ENCODE data around the gene HEPACAM.

The HEPACAM gene

GRCh38 chr11:124872280-124872679, 63.6 kb downstream of the HEPACAM start:
- CTCF ChIA-PET = no interaction called here
- POLR2A ChIA-PET = no interaction called here
- TF ChIP-seq ARNT (IDR thresholded peaks at IDR 0.05) = no peak
- no peak for TF ChIP-seq TARDBP (IDR thresholded peaks at IDR 0.05)
- TF ChIP-seq FOXA1 (IDR thresholded peaks at IDR 0.05) = no peak
- no peak for TF ChIP-seq FOXM1 (IDR thresholded peaks at IDR 0.05; ENCODE audit: borderline replicate concordance)
- no peak for TF ChIP-seq ELF4 (IDR thresholded peaks at IDR 0.05)
- TF ChIP-seq NFRKB (IDR thresholded peaks at IDR 0.05) = no peak
- no peak for TF ChIP-seq ZNF384 (IDR thresholded peaks at IDR 0.05)
- TF ChIP-seq CTBP1 (IDR thresholded peaks at IDR 0.05; ENCODE audit: borderline replicate concordance) = no peak
- DNase-seq (ENCODE audit: extremely low spot score) = no peak

GRCh38 chr11:124870430-124870829, 65.4 kb downstream of the HEPACAM start:
- DNase-seq (ENCODE audit: extremely low spot score) = no peak
- ChIA-PET POLR2A (no interaction called here), CTCF (interaction anchor here (1.1 kb wide), 1 partner anchor 201 kb away, joined by 3 read pairs; no protein-coding TSS in a partner anchor)
- TF ChIP-seq FOXA1 (IDR thresholded peaks at IDR 0.05) (no peak), CTBP1 (IDR thresholded peaks at IDR 0.05; ENCODE audit: borderline replicate concordance) (no peak), NFRKB (IDR thresholded peaks at IDR 0.05) (no peak), PKNOX1 (IDR thresholded peaks at IDR 0.05) (no peak), LEF1 (IDR thresholded peaks at IDR 0.05; ENCODE audit: borderline replicate concordance) (no peak), SP1 (IDR thresholded peaks at IDR 0.05) (no peak), BHLHE40 (IDR thresholded peaks at IDR 0.05; ENCODE audit: borderline replicate concordance) (no peak), HDGF (IDR thresholded peaks at IDR 0.05; ENCODE audit: borderline replicate concordance) (no peak), FOXK2 (IDR thresholded peaks at IDR 0.05) (no peak), TARDBP (IDR thresholded peaks at IDR 0.05) (no peak), SUZ12 (IDR thresholded peaks at IDR 0.05) (no peak), ELF4 (IDR thresholded peaks at IDR 0.05) (no peak), ZNF384 (IDR thresholded peaks at IDR 0.05) (no peak)

DNA sequence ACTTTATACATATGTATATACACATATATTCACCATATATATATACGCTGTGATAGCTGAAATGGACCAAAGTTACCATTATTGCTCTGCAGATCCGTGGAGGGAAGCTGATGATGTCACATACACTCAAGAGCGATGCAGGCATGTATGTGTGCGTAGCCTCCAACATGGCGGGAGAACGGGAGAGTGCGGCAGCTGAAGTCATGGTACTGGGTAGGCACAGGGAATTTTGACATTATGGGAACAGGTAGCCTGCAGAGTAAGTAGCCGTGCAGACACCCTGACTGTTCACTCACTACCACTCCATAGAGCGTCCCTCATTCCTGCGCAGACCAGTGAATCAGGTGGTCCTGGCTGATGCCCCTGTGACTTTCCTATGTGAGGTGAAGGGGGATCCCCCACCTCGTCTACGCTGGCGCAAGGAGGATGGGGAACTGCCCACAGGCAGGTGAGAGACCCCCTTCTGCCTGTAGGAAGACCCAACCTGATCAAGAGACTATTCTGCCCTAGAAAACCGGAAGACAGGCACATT, 65.9 kb downstream of the HEPACAM start:
- no peak for DNase-seq (ENCODE audit: extremely low spot score)
- CTCF ChIA-PET = interaction anchor here (1.1 kb wide), 1 partner anchor 200 kb away, joined by 3 read pairs; no protein-coding TSS in a partner anchor
- POLR2A ChIA-PET = no interaction called here
- TF ChIP-seq HDGF (IDR thresholded peaks at IDR 0.05; ENCODE audit: borderline replicate concordance) = no peak
- TF ChIP-seq PKNOX1 (IDR thresholded peaks at IDR 0.05) = no peak
- TF ChIP-seq L3MBTL2 (conservative IDR thresholded peaks at IDR 0.05) = no peak
- no peak for TF ChIP-seq ZNF384 (IDR thresholded peaks at IDR 0.05)
- TF ChIP-seq NFRKB (IDR thresholded peaks at IDR 0.05) = no peak
- no peak for TF ChIP-seq SUZ12 (IDR thresholded peaks at IDR 0.05)
- no peak for TF ChIP-seq TARDBP (IDR thresholded peaks at IDR 0.05)
- no peak for TF ChIP-seq SP1 (IDR thresholded peaks at IDR 0.05)
- TF ChIP-seq CTBP1 (IDR thresholded peaks at IDR 0.05; ENCODE audit: borderline replicate concordance) = no peak
- TF ChIP-seq FOXM1 (IDR thresholded peaks at IDR 0.05; ENCODE audit: borderline replicate concordance) = no peak
- TF ChIP-seq BHLHE40 (IDR thresholded peaks at IDR 0.05; ENCODE audit: borderline replicate concordance) = no peak
- TF ChIP-seq ARNT (IDR thresholded peaks at IDR 0.05) = no peak

- ChIA-PET POLR2A (no interaction called here), CTCF (no interaction called here)
- TF ChIP-seq SP1 (IDR thresholded peaks at IDR 0.05) (no peak), LEF1 (IDR thresholded peaks at IDR 0.05; ENCODE audit: borderline replicate concordance) (no peak), CTBP1 (IDR thresholded peaks at IDR 0.05; ENCODE audit: borderline replicate concordance) (no peak), L3MBTL2 (conservative IDR thresholded peaks at IDR 0.05) (no peak), FOXK2 (IDR thresholded peaks at IDR 0.05) (no peak)
- DNase-seq (ENCODE audit: extremely low spot score) = no peak
Measured at GRCh38 chr11:124869331-124869730, 66.5 kb downstream of the HEPACAM start.

All from HEK293T (cell line).